ENCODE results near the gene CCDC91.

DNA sequence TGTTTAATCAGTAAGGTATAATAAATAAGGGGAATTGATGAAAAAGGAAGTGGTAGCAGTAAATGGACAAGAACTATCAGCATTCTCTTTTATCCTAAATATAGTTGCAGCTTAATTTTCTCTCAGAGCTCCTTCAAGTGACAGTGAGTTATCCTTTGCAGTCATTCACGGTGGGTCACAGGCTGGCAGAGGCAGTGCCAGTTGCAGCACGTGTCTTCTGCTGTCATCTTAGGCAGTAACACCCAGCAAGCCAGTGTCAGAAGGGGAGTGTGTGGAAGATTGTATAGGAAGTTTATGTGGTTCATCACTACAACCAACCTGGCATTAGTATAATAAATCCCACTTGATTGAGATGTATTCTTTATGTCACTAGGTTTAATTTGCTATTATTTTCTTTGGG, 170.0 kb downstream of the CCDC91 start:
- TF ChIP-seq CTCF (IDR thresholded peaks at IDR 0.05) (no peak), POLR2A (IDR thresholded peaks at IDR 0.05) (no peak)

Measured in Peyer's patch (tissue), 4 donors.